GM12878 (cell line): ENCODE results near the gene BAX. TPM values are rescaled to one million over a fixed set of nuclear protein-coding genes. Genes with fewer than 3 reads are reported as not detected.
A peak's percentile ranks its signal among the peaks of the same experiment; 100 is the strongest.

Source experiments
- ATAC-seq: fragments of 200-7000 bp; cut with Tn5 transposase; 3 replicates; pipeline ENCODE4 v1.9.1; 2020; ENCODE audit warnings: mild to moderate bottlenecking, moderate library complexity
- BruUV-seq: library from RNA; stranded (reverse); fragments of 400-500 nt; replicated peaks from 2 replicates; lab custom pipeline; 2021; lab: Mats Ljungman, UMichigan
- CTCF ChIA-PET: fragments of 300-600 bp; sonication (Branson Sonifier 250); formaldehyde crosslinking; extraction: SDS; loops from one replicate; lab custom pipeline; 2021; ENCODE audit warnings: inconsistent platforms; lab: Yijun Ruan, JAX
- POLR2A ChIA-PET: fragments of 350-600 bp; formaldehyde crosslinking; extraction: SDS; loops from one replicate; lab custom pipeline; 2021; ENCODE audit warnings: inconsistent platforms; lab: Charles Lee
- RAD21 ChIA-PET: fragments of 300-600 bp; sonication (Branson Sonifier 250); formaldehyde crosslinking; loops from one replicate; lab custom pipeline; 2023; ENCODE audit warnings: antibody characterized with exemption; ENCODE audit not compliant: unreplicated experiment; lab: Charles Lee
- SMC1A ChIA-PET: fragments of 300-600 bp; sonication (Branson Sonifier 250); formaldehyde crosslinking; loops from one replicate; lab custom pipeline; 2023; ENCODE audit not compliant: unreplicated experiment, uncharacterized antibody; lab: Charles Lee
- DNase-seq: peaks from one replicate; pipeline ENCODE4 v3.0.0-alpha.2; 2011; ENCODE audit warnings: low read depth, low spot score
- FAIRE-seq: peaks from 3 replicates; lab custom pipeline; 2011; peaks lifted over from hg19 to GRCh38; lab: Jason Lieb, UNC
- H2AFZ ChIP-seq: 2 replicates; pipeline ENCODE4 v1.6.0; 2011; ENCODE audit warnings: low read depth, low read length, control low read depth; ENCODE audit not compliant: control insufficient read depth
- H3K27ac ChIP-seq: 2 replicates; pipeline ENCODE4 v1.5.1; 2011; ENCODE audit warnings: control low read depth; ENCODE audit not compliant: control insufficient read depth, insufficient read depth
- H3K27me3 ChIP-seq, 2 experiments: replicated peaks in 1 of 2; 2 replicates each; pipeline versions ENCODE4 v1.6.0 to v1.6.1; 2011; ENCODE audit warnings: low read length in 1 of 2; ENCODE audit not compliant: control insufficient read depth in 2 of 2, insufficient read depth in 2 of 2
- H3K36me3 ChIP-seq, 2 experiments: 2 replicates each; pipeline ENCODE4 v1.5.1; 2011; ENCODE audit warnings: low read length in 1 of 2; ENCODE audit not compliant: control insufficient read depth in 2 of 2, insufficient read depth in 2 of 2
- H3K4me1 ChIP-seq: 2 replicates; pipeline ENCODE4 v1.6.1; 2011; ENCODE audit warnings: mild to moderate bottlenecking, low read length, moderate library complexity, mixed read lengths; ENCODE audit not compliant: control insufficient read depth, insufficient read depth
- H3K4me2 ChIP-seq: 2 replicates; pipeline ENCODE4 v1.6.0; 2011; ENCODE audit warnings: control low read depth; ENCODE audit not compliant: control insufficient read depth, insufficient read depth
- H3K4me3 ChIP-seq: fragments of 200-600 bp; sonication (generic); 2 replicates; pipeline ENCODE4 v1.5.1; 2016
- H3K79me2 ChIP-seq: 2 replicates; pipeline ENCODE4 v1.6.0; 2011; ENCODE audit warnings: low read length; ENCODE audit not compliant: control insufficient read depth, insufficient read depth
- H3K9ac ChIP-seq: 2 replicates; pipeline ENCODE4 v1.8.0; 2011; ENCODE audit warnings: low read length, control low read depth, mixed read lengths; ENCODE audit not compliant: control insufficient read depth, insufficient read depth
- H3K9me3 ChIP-seq: replicated peaks from 3 replicates; pipeline ENCODE4 v1.5.1; 2011; ENCODE audit warnings: mild to moderate bottlenecking, low read length; ENCODE audit not compliant: control insufficient read depth, insufficient read depth
- H4K20me1 ChIP-seq: 2 replicates; pipeline ENCODE4 v1.6.0; 2011; ENCODE audit not compliant: control insufficient read depth, insufficient read depth
- ATF3 ChIP-seq: IDR thresholded peaks from 2 replicates; pipeline ENCODE4 v1.6.1; 2011; ENCODE audit warnings: low read depth, mild to moderate bottlenecking, low read length, moderate library complexity, borderline replicate concordance; ENCODE audit errors: extremely low read depth
- BCL11A ChIP-seq: IDR thresholded peaks from 2 replicates; pipeline ENCODE4 v1.6.1; 2011; ENCODE audit warnings: low read depth, low read length
- CREB1 ChIP-seq: IDR thresholded peaks from 2 replicates; pipeline ENCODE4 v1.6.1; 2012; ENCODE audit warnings: low read depth, mild to moderate bottlenecking, inconsistent platforms
- ESRRA ChIP-seq: IDR thresholded peaks from 2 replicates; pipeline ENCODE4 v1.6.1; 2012; ENCODE audit warnings: mild to moderate bottlenecking, low read length, improper control_type of control experiment
- IKZF2 ChIP-seq, 2 experiments: fragments of 450-650 bp; IDR thresholded peaks; 2 replicates each; pipeline ENCODE4 v1.6.1; 2017; ENCODE audit warnings: mild to moderate bottlenecking in 2 of 2, moderate library complexity in 2 of 2
- NRF1 ChIP-seq: conservative IDR thresholded peaks from 2 replicates; pipeline ENCODE4 v1.6.1; 2011; ENCODE audit warnings: mild to moderate bottlenecking, low read depth, low read length, improper control_type of control experiment
- SP1 ChIP-seq: IDR thresholded peaks from one replicate; pipeline ENCODE4 v1.6.1; 2011; ENCODE audit warnings: low read depth, low read length
- SPI1 ChIP-seq: IDR thresholded peaks from 2 replicates; pipeline ENCODE4 v1.6.1; 2011; ENCODE audit warnings: low read depth, mild to moderate bottlenecking, low read length, moderate library complexity, borderline replicate concordance; ENCODE audit not compliant: insufficient read depth
- WRNIP1 ChIP-seq: IDR thresholded peaks from 2 replicates; pipeline ENCODE4 v1.6.1; 2011; ENCODE audit warnings: low read depth, low read length, improper control_type of control experiment, borderline replicate concordance
- YBX1 ChIP-seq: fragments of 450-650 bp; IDR thresholded peaks from 2 replicates; pipeline ENCODE4 v1.6.1; 2016; ENCODE audit warnings: antibody characterized with exemption
- ZBED1 ChIP-seq: IDR thresholded peaks from 2 replicates; pipeline ENCODE4 v1.6.1; 2016; ENCODE audit warnings: borderline replicate concordance
- ZNF592 ChIP-seq: fragments of 450-650 bp; IDR thresholded peaks from 2 replicates; pipeline ENCODE4 v1.6.1; 2017; ENCODE audit warnings: mild to moderate bottlenecking, moderate library complexity
- WGBS: methylation state at CpG from one replicate; pipeline ENCODE4 v1.1.6; 2016; ENCODE audit warnings: low lambda C conversion rate; ENCODE audit not compliant: insufficient replicate concordance, insufficient coverage; ENCODE audit errors: missing lambda C conversion rate; 5-methylcytosine and 5-hydroxymethylcytosine counted together
- in situ Hi-C: fragments of 300-500 bp; cut with MboI; formaldehyde crosslinking; loops from 9 replicates; pipeline ENCODE4 v1.14.3; 2018; ENCODE audit warnings: mixed read lengths
- intact Hi-C: fragments of 100-400 bp; cut with micrococcal nuclease; formaldehyde crosslinking; loops from one replicate; pipeline ENCODE4 v1.14.2; 2022; ENCODE audit not compliant: unreplicated experiment
- polyA plus RNA-seq, 11 experiments: library from polyadenylated mRNA; depleted of rRNA in 4 of 11; unstranded in 6 of 11; stranded (reverse) in 5 of 11; fragments of >200 nt; fragmentation: Nextera tagmentation in 4 of 11; fragmentation: Illumina TruSeq in 1 of 11; extraction: Ambion mirVana in 4 of 11; extraction: Trizol in 1 of 11; gene quantifications; 1 replicate in 1 of 11; 2 replicates in 10 of 11; pipeline versions ENCODE4 v1.2.1 to v1.2.3, GENCODE V29; 2011 to 2016; ENCODE audit warnings: inconsistent platforms in 2 of 11, missing spikeins in 2 of 11, low read depth in 1 of 11
- total RNA-seq, 4 experiments: library from RNA; depleted of rRNA in 3 of 4; stranded (reverse); fragments of >200 nt in 3 of 4; fragmentation: Illumina TruSeq in 1 of 4; extraction: Trizol in 1 of 4; gene quantifications; 2 replicates each; pipeline versions ENCODE4 v1.2.1 to v1.2.3, GENCODE V29; 2013 to 2021
- TF ChIP-seq, protein P1 (sequence below): IDR thresholded peaks from 2 replicates; pipeline ENCODE4 v1.6.1; 2011; ENCODE audit warnings: low read depth, low read length, improper control_type of control experiment, borderline replicate concordance
- TF ChIP-seq, protein P2 (sequence below): fragments of 450-650 bp; IDR thresholded peaks from 2 replicates; pipeline ENCODE4 v1.6.1; 2017; ENCODE audit warnings: low read depth, mild to moderate bottlenecking, moderate library complexity

The BAX gene
- total and polyA plus RNA-seq, 10 of the 15 experiments (the other 5 are each of a cell fraction or from before 2014, with no cell fraction given): 7.2 to 221 (median 137) TPM

DNA sequence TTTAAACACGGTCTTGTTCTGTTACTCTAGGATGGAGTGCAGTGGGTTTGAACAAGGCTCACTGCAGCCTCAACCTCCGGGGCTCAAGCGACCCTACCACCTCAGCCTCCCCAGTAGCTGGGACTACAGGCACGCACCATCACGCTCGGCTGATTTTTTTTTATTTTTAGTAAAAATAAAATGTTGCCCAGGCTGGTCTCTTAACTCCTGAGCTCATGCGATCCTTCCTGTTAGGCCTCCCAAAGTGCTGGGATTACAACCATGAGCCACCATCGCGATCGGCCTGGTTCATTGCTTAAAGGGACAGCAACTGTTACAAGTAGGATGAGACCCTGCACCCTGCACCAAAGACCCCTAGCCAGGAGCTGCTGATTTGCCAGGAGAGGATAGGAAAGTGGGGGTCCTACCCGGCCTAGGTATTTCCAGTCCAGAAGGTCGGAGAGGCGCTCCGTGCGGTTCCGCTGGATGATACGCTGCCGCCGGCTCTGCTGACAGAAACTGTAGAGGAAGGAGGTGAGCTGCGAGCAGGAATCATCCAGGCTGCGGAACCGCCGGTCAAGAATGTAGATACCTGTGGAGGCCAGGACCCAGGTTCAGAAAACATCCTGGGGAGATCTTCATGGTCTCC, 15.6 kb downstream of the BAX start:
- H3K27ac ChIP-seq: 0 out of 2 replicates have a peak overlapping the region, but pooled peaks have one; percentile 13
- in situ Hi-C loops: loop anchor here (5.0 kb wide), 1 partner anchor 173 kb away; no protein-coding TSS in a partner anchor
- no peak for TF ChIP-seq ZBED1
- TF ChIP-seq, protein P1, sequence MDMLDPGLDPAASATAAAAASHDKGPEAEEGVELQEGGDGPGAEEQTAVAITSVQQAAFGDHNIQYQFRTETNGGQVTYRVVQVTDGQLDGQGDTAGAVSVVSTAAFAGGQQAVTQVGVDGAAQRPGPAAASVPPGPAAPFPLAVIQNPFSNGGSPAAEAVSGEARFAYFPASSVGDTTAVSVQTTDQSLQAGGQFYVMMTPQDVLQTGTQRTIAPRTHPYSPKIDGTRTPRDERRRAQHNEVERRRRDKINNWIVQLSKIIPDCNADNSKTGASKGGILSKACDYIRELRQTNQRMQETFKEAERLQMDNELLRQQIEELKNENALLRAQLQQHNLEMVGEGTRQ: no peak
- no peak for TF ChIP-seq NRF1
- no peak for TF ChIP-seq ATF3
- TF ChIP-seq ZNF592: no peak
- TF ChIP-seq, protein P2, sequence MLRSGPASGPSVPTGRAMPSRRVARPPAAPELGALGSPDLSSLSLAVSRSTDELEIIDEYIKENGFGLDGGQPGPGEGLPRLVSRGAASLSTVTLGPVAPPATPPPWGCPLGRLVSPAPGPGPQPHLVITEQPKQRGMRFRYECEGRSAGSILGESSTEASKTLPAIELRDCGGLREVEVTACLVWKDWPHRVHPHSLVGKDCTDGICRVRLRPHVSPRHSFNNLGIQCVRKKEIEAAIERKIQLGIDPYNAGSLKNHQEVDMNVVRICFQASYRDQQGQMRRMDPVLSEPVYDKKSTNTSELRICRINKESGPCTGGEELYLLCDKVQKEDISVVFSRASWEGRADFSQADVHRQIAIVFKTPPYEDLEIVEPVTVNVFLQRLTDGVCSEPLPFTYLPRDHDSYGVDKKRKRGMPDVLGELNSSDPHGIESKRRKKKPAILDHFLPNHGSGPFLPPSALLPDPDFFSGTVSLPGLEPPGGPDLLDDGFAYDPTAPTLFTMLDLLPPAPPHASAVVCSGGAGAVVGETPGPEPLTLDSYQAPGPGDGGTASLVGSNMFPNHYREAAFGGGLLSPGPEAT: no peak
- TF ChIP-seq WRNIP1: no peak
- TF ChIP-seq CREB1: no peak
- TF ChIP-seq ESRRA: no peak
- TF ChIP-seq IKZF2 (IDR thresholded peaks at IDR 0.05): no peak
- no peak for TF ChIP-seq SPI1
- TF ChIP-seq YBX1: no peak
- TF ChIP-seq SP1: no peak
- no peak for TF ChIP-seq BCL11A

More for the DNA sequence above, 15.6 kb downstream of the BAX start:
- no peak for ATAC-seq
- WGBS: 80% methylated on average over 23 of the region's 23 CpGs
- no TSS peak for BruUV-seq
- no peak overlapping the region for H3K4me3 ChIP-seq
- no peaks in the 10 kb centered on the region for H4K20me1 ChIP-seq
- POLR2A ChIA-PET: interaction anchor here (0.6 to 1.4 kb wide), 12 partner anchors 8 to 344 kb away, joined by 3 to 7 read pairs (median 4); partner anchors contain the start of genes CA11, HSD17B14 and RUVBL2
- H3K27me3 ChIP-seq: no peaks in the 10 kb centered on the region
- intact Hi-C loops: loop anchor here (2.0 kb wide), 2 partner anchors 127 to 181 kb away; no protein-coding TSS in a partner anchor
- H3K79me2 ChIP-seq: peaks cover 20% of the 10 kb centered on the region
- CTCF ChIA-PET: interaction anchor here (0.6 to 6.1 kb wide), 35 partner anchors 8 to 325 kb away, joined by 3 to 113 read pairs (median 4); partner anchors contain the start of genes BAX, DHDH, GYS1 and HSD17B14
- RAD21 ChIA-PET: interaction anchor here (0.6 to 2.9 kb wide), 22 partner anchors 16 to 615 kb away, joined by 3 to 28 read pairs (median 4); partner anchors contain the start of genes CA11, GYS1, HSD17B14 and NUCB1
- H3K4me1 ChIP-seq: peaks cover 17% of the 10 kb centered on the region
- H3K4me2 ChIP-seq: no peak overlapping the region
- FAIRE-seq: no peak
- H3K36me3 ChIP-seq: peaks cover 5 to 38% of the 10 kb centered on the region in 2 experiments
- SMC1A ChIA-PET: interaction anchor here (0.8 to 2.9 kb wide), 18 partner anchors 8 to 295 kb away, joined by 3 to 22 read pairs (median 5); partner anchors contain the start of genes BAX, DHDH, GYS1 and HSD17B14
- DNase-seq: no peak
- no peak overlapping the region for H2AFZ ChIP-seq
- no peaks in the 10 kb centered on the region for H3K9me3 ChIP-seq
- no peak overlapping the region for H3K9ac ChIP-seq
